Stimulated activated CD8-positive, alpha-beta memory T cell treated with anti-CD3 and anti-CD28 coated beads, Interleukin-15, amount 100 ng/mL, for 1 hour (primary cell): ENCODE measurements around the gene RGPD8.

Experiments
- DNase-seq: peaks from one replicate; pipeline ENCODE4 v3.0.0-alpha.2; 2020; ENCODE audit warnings: low read depth

The RGPD8 gene

GRCh38 chr2:112322919-112323318, 110.5 kb downstream of the RGPD8 start:
- no peak for DNase-seq

DNA sequence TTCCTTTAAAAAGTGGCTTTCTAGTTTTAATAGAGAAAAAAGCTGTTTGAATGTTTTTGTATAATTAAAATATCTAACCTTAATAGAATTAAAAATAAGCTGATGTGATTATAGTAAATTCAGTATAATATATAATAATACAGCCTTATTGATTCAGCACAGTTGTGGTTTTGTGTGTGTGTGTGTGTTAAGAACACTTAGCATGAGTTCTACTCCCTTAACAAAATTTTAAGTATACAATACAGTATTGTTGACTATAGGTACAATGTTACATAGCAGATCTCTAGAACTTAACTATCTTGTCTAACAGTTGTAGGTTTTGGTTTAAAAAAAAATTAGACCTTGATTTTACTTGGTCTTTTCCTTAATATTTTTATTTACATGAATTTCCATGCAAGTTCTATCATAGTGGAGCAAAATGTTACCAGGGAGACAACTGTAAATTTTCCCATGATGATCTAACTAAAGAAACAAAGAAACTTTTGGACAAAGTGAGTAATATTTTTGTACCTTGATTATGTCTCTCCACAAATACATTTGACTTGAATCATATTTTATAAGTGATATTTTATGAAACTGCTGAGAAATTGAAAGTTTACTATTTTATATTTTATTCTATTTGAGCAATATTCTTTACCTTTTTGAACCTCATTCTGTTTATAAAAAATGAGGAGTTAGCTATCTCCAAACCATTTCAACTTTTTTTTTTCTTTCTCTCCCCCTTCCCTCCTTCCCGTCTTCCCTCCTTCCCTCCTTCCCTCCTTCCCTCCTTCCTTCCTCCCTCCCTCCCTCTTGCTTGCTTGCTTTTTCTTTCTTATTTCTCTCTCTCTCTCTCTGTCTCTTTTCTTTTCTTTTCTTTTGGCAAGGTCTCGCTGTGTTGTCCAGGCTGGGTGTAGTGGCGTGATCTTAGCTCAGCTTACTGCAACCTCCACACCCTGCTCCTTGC, 111.8 kb downstream of the RGPD8 start:
- DNase-seq, result no peak
